GM12878 (cell line): ENCODE measurements around the gene CNIH1.

Experiments
- ASH2L ChIP-seq: fragments of 300-600, 200-600 bp; sonication (generic); IDR thresholded peaks from 2 replicates; pipeline ENCODE4 v1.6.1; 2017; ENCODE audit warnings: low read depth, mild to moderate bottlenecking, borderline replicate concordance
- CHD1 ChIP-seq: IDR thresholded peaks from 2 replicates; pipeline ENCODE4 v1.6.1; 2012; ENCODE audit warnings: low read depth, low read length, improper control_type of control experiment
- MAX ChIP-seq: IDR thresholded peaks from 2 replicates; pipeline ENCODE4 v1.6.1; 2012; ENCODE audit warnings: low read depth, low read length, improper control_type of control experiment
- NRF1 ChIP-seq: conservative IDR thresholded peaks from 2 replicates; pipeline ENCODE4 v1.6.1; 2011; ENCODE audit warnings: mild to moderate bottlenecking, low read depth, low read length, improper control_type of control experiment
- TF ChIP-seq, protein P1 (sequence below): IDR thresholded peaks from 2 replicates; pipeline ENCODE4 v1.6.1; 2012; ENCODE audit warnings: mild to moderate bottlenecking, low read depth, low read length

DNA sequence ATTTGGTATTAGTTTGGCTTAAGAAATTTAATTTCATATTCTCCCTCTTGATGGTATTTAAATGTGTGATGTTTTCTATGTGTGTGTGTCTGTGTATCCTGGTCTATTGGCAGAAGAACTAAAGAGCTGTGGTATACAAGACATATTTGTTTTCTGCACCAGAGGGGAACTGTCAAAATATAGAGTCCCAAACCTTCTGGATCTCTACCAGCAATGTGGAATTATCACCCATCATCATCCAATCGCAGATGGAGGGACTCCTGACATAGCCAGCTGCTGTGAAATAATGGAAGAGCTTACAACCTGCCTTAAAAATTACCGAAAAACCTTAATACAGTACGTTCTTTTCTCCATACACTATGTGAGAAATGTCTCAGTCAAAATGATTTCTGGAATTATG is 29.8 kb downstream of the CNIH1 start:
- TF ChIP-seq MAX, result no peak
- no peak for TF ChIP-seq CHD1
- TF ChIP-seq NRF1, result no peak
- TF ChIP-seq, protein P1, sequence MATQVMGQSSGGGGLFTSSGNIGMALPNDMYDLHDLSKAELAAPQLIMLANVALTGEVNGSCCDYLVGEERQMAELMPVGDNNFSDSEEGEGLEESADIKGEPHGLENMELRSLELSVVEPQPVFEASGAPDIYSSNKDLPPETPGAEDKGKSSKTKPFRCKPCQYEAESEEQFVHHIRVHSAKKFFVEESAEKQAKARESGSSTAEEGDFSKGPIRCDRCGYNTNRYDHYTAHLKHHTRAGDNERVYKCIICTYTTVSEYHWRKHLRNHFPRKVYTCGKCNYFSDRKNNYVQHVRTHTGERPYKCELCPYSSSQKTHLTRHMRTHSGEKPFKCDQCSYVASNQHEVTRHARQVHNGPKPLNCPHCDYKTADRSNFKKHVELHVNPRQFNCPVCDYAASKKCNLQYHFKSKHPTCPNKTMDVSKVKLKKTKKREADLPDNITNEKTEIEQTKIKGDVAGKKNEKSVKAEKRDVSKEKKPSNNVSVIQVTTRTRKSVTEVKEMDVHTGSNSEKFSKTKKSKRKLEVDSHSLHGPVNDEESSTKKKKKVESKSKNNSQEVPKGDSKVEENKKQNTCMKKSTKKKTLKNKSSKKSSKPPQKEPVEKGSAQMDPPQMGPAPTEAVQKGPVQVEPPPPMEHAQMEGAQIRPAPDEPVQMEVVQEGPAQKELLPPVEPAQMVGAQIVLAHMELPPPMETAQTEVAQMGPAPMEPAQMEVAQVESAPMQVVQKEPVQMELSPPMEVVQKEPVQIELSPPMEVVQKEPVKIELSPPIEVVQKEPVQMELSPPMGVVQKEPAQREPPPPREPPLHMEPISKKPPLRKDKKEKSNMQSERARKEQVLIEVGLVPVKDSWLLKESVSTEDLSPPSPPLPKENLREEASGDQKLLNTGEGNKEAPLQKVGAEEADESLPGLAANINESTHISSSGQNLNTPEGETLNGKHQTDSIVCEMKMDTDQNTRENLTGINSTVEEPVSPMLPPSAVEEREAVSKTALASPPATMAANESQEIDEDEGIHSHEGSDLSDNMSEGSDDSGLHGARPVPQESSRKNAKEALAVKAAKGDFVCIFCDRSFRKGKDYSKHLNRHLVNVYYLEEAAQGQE, result no peak
- no peak for TF ChIP-seq ASH2L
